Suprapubic skin (tissue), 4 donors: ENCODE data around the gene NEB. TPM values are rescaled to one million over a fixed set of nuclear protein-coding genes. Genes with fewer than 3 reads are reported as not detected.
"Not testable (repeated sequence)": the region's sequence is repeated elsewhere in the genome, so short reads cannot be mapped to it uniquely, and the experiment has no call there.

Source experiments
- DNase-seq, 2 donors: peaks; one replicate each; pipeline ENCODE4 v3.0.0-alpha.2; 2019; ENCODE audit warnings: low spot score in 2 of 2
- H3K27ac ChIP-seq: fragments of 200-600 bp; sonication (generic); one replicate; pipeline ENCODE4 v1.5.1; 2019
- H3K27me3 ChIP-seq: fragments of 200-600 bp; sonication (generic); one replicate; pipeline ENCODE4 v1.5.1; 2019
- H3K36me3 ChIP-seq: fragments of 200-600 bp; sonication (generic); one replicate; pipeline ENCODE4 v1.5.1; 2019
- H3K4me1 ChIP-seq: fragments of 200-600 bp; sonication (generic); one replicate; pipeline ENCODE4 v1.5.1; 2019
- H3K4me3 ChIP-seq: fragments of 200-600 bp; sonication (generic); one replicate; pipeline ENCODE4 v1.5.1; 2019; ENCODE audit warnings: mild to moderate bottlenecking
- H3K9me3 ChIP-seq: fragments of 200-600 bp; sonication (generic); one replicate; pipeline ENCODE4 v1.5.1; 2019
- CTCF ChIP-seq, 2 donors: fragments of 200-600 bp in 1 of 2; fragments of 450-650 bp in 1 of 2; sonication (generic) in 1 of 2; IDR thresholded peaks; one replicate each; pipeline ENCODE4 v1.5.1; 2016 to 2019; ENCODE audit warnings: antibody characterized with exemption in 2 of 2, mild to moderate bottlenecking in 1 of 2, moderate library complexity in 1 of 2
- EP300 ChIP-seq: sonication (generic); formaldehyde crosslinking; IDR thresholded peaks from one replicate; pipeline ENCODE4 v1.6.1; 2017; ENCODE audit warnings: antibody characterized with exemption
- POLR2A ChIP-seq, 2 donors: fragments of 450-650 bp; IDR thresholded peaks; one replicate each; pipeline ENCODE4 v1.6.1; 2017; ENCODE audit warnings: antibody characterized with exemption in 2 of 2, mild to moderate bottlenecking in 2 of 2, moderate library complexity in 2 of 2
- POLR2AphosphoS5 ChIP-seq, 3 donors: sonication (generic); formaldehyde crosslinking; IDR thresholded peaks; one replicate each; pipeline ENCODE4 v1.6.1; 2017; ENCODE audit warnings: antibody characterized with exemption in 3 of 3
- WGBS: methylation state at CpG from one replicate; pipeline ENCODE4 v1.1.5; 2018; 5-methylcytosine and 5-hydroxymethylcytosine counted together
- total RNA-seq, 4 donors: library from RNA; depleted of rRNA; stranded (reverse); fragments of >200 nt; gene quantifications; one replicate each; pipeline ENCODE4 v1.1.0, GENCODE V29; 2016

The NEB gene
- total RNA-seq, 4 donors from 2014 or later = 5.4 to 19.1 (median 7.4) TPM

GRCh38 chr2:151610310-151610709 lies 124.0 kb downstream of the NEB start:
- TF ChIP-seq EP300 (no peak), POLR2AphosphoS5 (IDR thresholded peaks at IDR 0.05) (no peak)
- H3K27ac ChIP-seq = no peak overlapping the region
- no peaks in the 10 kb centered on the region for H3K36me3 ChIP-seq
- no peaks in the 10 kb centered on the region for H3K4me1 ChIP-seq
- H3K27me3 ChIP-seq = no peaks in the 10 kb centered on the region
- 60% methylated on average over 4 of the region's 4 CpGs for WGBS
- H3K4me3 ChIP-seq = no peak overlapping the region
- no peak for DNase-seq
- H3K9me3 ChIP-seq = no peaks in the 10 kb centered on the region

- Histone ChIP-seq H3K36me3 (no peaks in the 10 kb centered on the region), H3K4me1 (no peaks in the 10 kb centered on the region), H3K4me3 (no peak overlapping the region), H3K27me3 (no peaks in the 10 kb centered on the region), H3K9me3 (no peaks in the 10 kb centered on the region), H3K27ac (no peak overlapping the region)
- DNase-seq = no peak
- TF ChIP-seq POLR2A (IDR thresholded peaks at IDR 0.05) (no peak), POLR2AphosphoS5 (IDR thresholded peaks at IDR 0.05) (no peak), EP300 (no peak), CTCF (IDR thresholded peaks at IDR 0.05) (no peak)
- 92% methylated on average over 4 of the region's 4 CpGs for WGBS
These were observed 124.6 kb downstream of the NEB start for GRCh38 chr2:151609705-151610104.

- not testable (repeated sequence) for H3K36me3 ChIP-seq
These were observed 126.5 kb downstream of the NEB start for GRCh38 chr2:151607459-151608424.

GRCh38 chr2:151603530-151603929 lies 130.7 kb downstream of the NEB start:
- not testable (repeated sequence) for H3K4me1 ChIP-seq, H3K27me3 ChIP-seq, H3K9me3 ChIP-seq, H3K36me3 ChIP-seq, H3K27ac ChIP-seq, H3K4me3 ChIP-seq
- no CpG with 5 or more reads among the region's 2 CpGs for WGBS
- peak in 1 of 2 donors; percentile 73 for DNase-seq

More at GRCh38 chr2:151607459-151608424, 126.5 kb downstream of the NEB start:
- H3K4me3 ChIP-seq, H3K27me3 ChIP-seq, H3K4me1 ChIP-seq, H3K9me3 ChIP-seq, H3K27ac ChIP-seq, DNase-seq: not testable (repeated sequence)
- WGBS = no CpG with 5 or more reads among the region's 6 CpGs

GRCh38 chr2:151602402-151602801 lies 131.9 kb downstream of the NEB start:
- not testable (repeated sequence) for H3K4me3 ChIP-seq, H3K4me1 ChIP-seq, H3K9me3 ChIP-seq, H3K27ac ChIP-seq, H3K36me3 ChIP-seq, DNase-seq, H3K27me3 ChIP-seq
- WGBS = no CpG with 5 or more reads among the region's 5 CpGs

GRCh38 chr2:151601803-151602202 lies 132.5 kb downstream of the NEB start:
- not testable (repeated sequence) for H3K4me1 ChIP-seq, H3K27ac ChIP-seq, H3K4me3 ChIP-seq, H3K9me3 ChIP-seq, DNase-seq, H3K36me3 ChIP-seq, H3K27me3 ChIP-seq
- WGBS = no CpG with 5 or more reads among the region's 4 CpGs

GRCh38 chr2:151596903-151597608 lies 137.2 kb downstream of the NEB start:
- WGBS = no CpG with 5 or more reads among the region's 4 CpGs
- H3K27me3 ChIP-seq, H3K36me3 ChIP-seq, H3K4me3 ChIP-seq, H3K27ac ChIP-seq, DNase-seq, H3K4me1 ChIP-seq, H3K9me3 ChIP-seq: not testable (repeated sequence)

- 75% methylated on average over 4 of the region's 4 CpGs for WGBS
These were observed 142.4 kb downstream of the NEB start for GRCh38 chr2:151591908-151592255.

More at GRCh38 chr2:151591908-151592255, 142.4 kb downstream of the NEB start:
- H3K36me3 ChIP-seq, DNase-seq, H3K9me3 ChIP-seq, H3K4me3 ChIP-seq, H3K27me3 ChIP-seq, H3K27ac ChIP-seq, H3K4me1 ChIP-seq: not testable (repeated sequence)
